Measurements from ENCODE around the gene OXER1.
"Not testable (repeated sequence)": the region's sequence is repeated elsewhere in the genome, so short reads cannot be mapped to it uniquely, and the experiment has no call there.

Gene OXER1

GRCh38 chr2:42742740-42743658 lies 20.9 kb downstream of the OXER1 start:
- Histone ChIP-seq H3K36me3 (ENCODE audit: insufficient read depth) (no peaks in the 10 kb centered on the region), H3K4me2 (no peak overlapping the region), H3K4me3 (IDR thresholded peaks at IDR 0.05; ENCODE audit: insufficient read depth, low read depth, low read length) (no peak overlapping the region), H3K27me3 (ENCODE audit: insufficient read depth, low read depth) (no peaks in the 10 kb centered on the region), H3K79me2 (ENCODE audit: insufficient read depth, low read depth) (no peaks in the 10 kb centered on the region), H3K4me1 (ENCODE audit: low read depth, poor library complexity, severe bottlenecking) (peaks cover 4% of the 10 kb centered on the region), H3K9ac (no peak overlapping the region), H4K20me1 (ENCODE audit: insufficient read depth) (no peaks in the 10 kb centered on the region), H3K27ac (no peak overlapping the region), H2AFZ (ENCODE audit: low read depth) (no peak overlapping the region)
- TF ChIP-seq CTCF (conservative IDR thresholded peaks at IDR 0.05; ENCODE audit: low read depth, low read length): no peak

GRCh38 chr2:42741140-42741539 lies 22.8 kb downstream of the OXER1 start:
- Histone ChIP-seq H3K4me2 (no peak overlapping the region), H3K4me3 (IDR thresholded peaks at IDR 0.05; ENCODE audit: insufficient read depth, low read depth, low read length) (no peak overlapping the region), H3K4me1 (ENCODE audit: low read depth, poor library complexity, severe bottlenecking) (peaks cover 4% of the 10 kb centered on the region), H4K20me1 (ENCODE audit: insufficient read depth) (no peaks in the 10 kb centered on the region), H2AFZ (ENCODE audit: low read depth) (no peak overlapping the region), H3K27me3 (ENCODE audit: insufficient read depth, low read depth) (no peaks in the 10 kb centered on the region), H3K79me2 (ENCODE audit: insufficient read depth, low read depth) (no peaks in the 10 kb centered on the region), H3K36me3 (ENCODE audit: insufficient read depth) (no peaks in the 10 kb centered on the region), H3K27ac (no peak overlapping the region), H3K9ac (no peak overlapping the region)
- no peak for TF ChIP-seq CTCF (conservative IDR thresholded peaks at IDR 0.05; ENCODE audit: low read depth, low read length)

- Histone ChIP-seq H3K36me3 (ENCODE audit: insufficient read depth) (no peaks in the 10 kb centered on the region), H3K27me3 (ENCODE audit: insufficient read depth, low read depth) (no peaks in the 10 kb centered on the region)
- TF ChIP-seq CTCF (conservative IDR thresholded peaks at IDR 0.05; ENCODE audit: low read depth, low read length): no peak
Measured at GRCh38 chr2:42736598-42737322, 27.2 kb downstream of the OXER1 start.

GRCh38 chr2:42733852-42734251 lies 30.1 kb downstream of the OXER1 start:
- H3K27ac ChIP-seq: no peak overlapping the region
- H3K9ac ChIP-seq: no peak overlapping the region
- H3K4me2 ChIP-seq: no peak overlapping the region
- no peak overlapping the region for H2AFZ ChIP-seq (ENCODE audit: low read depth)
- no peaks in the 10 kb centered on the region for H3K36me3 ChIP-seq (ENCODE audit: insufficient read depth)
- no peaks in the 10 kb centered on the region for H3K27me3 ChIP-seq (ENCODE audit: insufficient read depth, low read depth)
- TF ChIP-seq CTCF (conservative IDR thresholded peaks at IDR 0.05; ENCODE audit: low read depth, low read length): no peak
- no peaks in the 10 kb centered on the region for H3K4me1 ChIP-seq (ENCODE audit: low read depth, poor library complexity, severe bottlenecking)
- no peak overlapping the region for H3K4me3 ChIP-seq (IDR thresholded peaks at IDR 0.05; ENCODE audit: insufficient read depth, low read depth, low read length)
- no peaks in the 10 kb centered on the region for H4K20me1 ChIP-seq (ENCODE audit: insufficient read depth)
- no peaks in the 10 kb centered on the region for H3K79me2 ChIP-seq (ENCODE audit: insufficient read depth, low read depth)

More at GRCh38 chr2:42736598-42737322, 27.2 kb downstream of the OXER1 start:
- Histone ChIP-seq H2AFZ (ENCODE audit: low read depth) (no peak overlapping the region), H3K4me3 (IDR thresholded peaks at IDR 0.05; ENCODE audit: insufficient read depth, low read depth, low read length) (no peak overlapping the region), H3K9ac (no peak overlapping the region), H3K27ac (no peak overlapping the region), H3K4me2 (no peak overlapping the region), H4K20me1 (ENCODE audit: insufficient read depth) (no peaks in the 10 kb centered on the region), H3K4me1 (ENCODE audit: low read depth, poor library complexity, severe bottlenecking) (peaks cover 4% of the 10 kb centered on the region), H3K79me2 (ENCODE audit: insufficient read depth, low read depth) (no peaks in the 10 kb centered on the region)

- not testable (repeated sequence) for H3K9ac ChIP-seq; H3K4me1 ChIP-seq (ENCODE audit: low read depth, poor library complexity, severe bottlenecking); H2AFZ ChIP-seq (ENCODE audit: low read depth); H3K4me3 ChIP-seq (IDR thresholded peaks at IDR 0.05; ENCODE audit: insufficient read depth, low read depth, low read length); H3K4me2 ChIP-seq; H3K36me3 ChIP-seq (ENCODE audit: insufficient read depth); H3K27ac ChIP-seq; H3K79me2 ChIP-seq (ENCODE audit: insufficient read depth, low read depth); H3K27me3 ChIP-seq (ENCODE audit: insufficient read depth, low read depth); H4K20me1 ChIP-seq (ENCODE audit: insufficient read depth)
Measured at GRCh38 chr2:42731316-42731715, 32.6 kb downstream of the OXER1 start.

Data from KMS-11 (cell line).